ENCODE results near the gene PABPN1.

PABPN1 gene

GRCh38 chr14:23364164-23365035, 43.1 kb downstream of the PABPN1 start:
- ATAC-seq, result peak; percentile 2; the same call in 2 of the 3 replicates
- TF ChIP-seq ZFP3 (CRISPR knock-in tag; IDR thresholded peaks at IDR 0.05) (no peak), GLIS3 (CRISPR knock-in tag; IDR thresholded peaks at IDR 0.05) (no peak), RARB (CRISPR knock-in tag; IDR thresholded peaks at IDR 0.05) (no peak), CSRNP3 (CRISPR knock-in tag; IDR thresholded peaks at IDR 0.05) (no peak), PATZ1 (CRISPR knock-in tag; IDR thresholded peaks at IDR 0.05; ENCODE audit: borderline replicate concordance) (no peak), ZNF565 (CRISPR knock-in tag; conservative IDR thresholded peaks at IDR 0.05; ENCODE audit: low read depth) (no peak), ESRRG (CRISPR knock-in tag; IDR thresholded peaks at IDR 0.05) (no peak), CSDC2 (CRISPR knock-in tag; IDR thresholded peaks at IDR 0.05) (no peak)

- TF ChIP-seq ZFP3 (CRISPR knock-in tag; IDR thresholded peaks at IDR 0.05) (no peak), ESRRG (CRISPR knock-in tag; IDR thresholded peaks at IDR 0.05) (no peak), TOX (CRISPR knock-in tag; IDR thresholded peaks at IDR 0.05; ENCODE audit: borderline replicate concordance) (no peak)
- ATAC-seq, result peak; percentile 26
Observed at GRCh38 chr14:23365036-23365731, 43.9 kb downstream of the PABPN1 start, which contains the start of gene EFS. EFS (minus strand) TSS chr14:23365172; CDS start chr14:23365025, 147 bp downstream.

- peak; percentile 82 for ATAC-seq
- no peak for TF ChIP-seq ZC3H10 (CRISPR knock-in tag; IDR thresholded peaks at IDR 0.05)
- no peak for TF ChIP-seq TCF4 (CRISPR knock-in tag; IDR thresholded peaks at IDR 0.05; ENCODE audit: borderline replicate concordance)
- no peak for TF ChIP-seq SNAI2 (CRISPR knock-in tag; IDR thresholded peaks at IDR 0.05)
- TF ChIP-seq POU6F1 (CRISPR knock-in tag; IDR thresholded peaks at IDR 0.05; ENCODE audit: borderline replicate concordance, low read depth), result no peak
- TF ChIP-seq PPARA (CRISPR knock-in tag; IDR thresholded peaks at IDR 0.05; ENCODE audit: borderline replicate concordance), result no peak
- TF ChIP-seq ARNTL (CRISPR knock-in tag; IDR thresholded peaks at IDR 0.05; ENCODE audit: borderline replicate concordance, low read depth), result no peak
- TF ChIP-seq ZNF565 (CRISPR knock-in tag; conservative IDR thresholded peaks at IDR 0.05; ENCODE audit: low read depth), result no peak
- no peak for TF ChIP-seq ZNF8 (CRISPR knock-in tag; IDR thresholded peaks at IDR 0.05)
- no peak for TF ChIP-seq CREB5 (CRISPR knock-in tag; IDR thresholded peaks at IDR 0.05; ENCODE audit: low read depth)
- TF ChIP-seq PATZ1 (CRISPR knock-in tag; IDR thresholded peaks at IDR 0.05; ENCODE audit: borderline replicate concordance), result no peak
- no peak for TF ChIP-seq BACH2 (CRISPR knock-in tag; IDR thresholded peaks at IDR 0.05; ENCODE audit: borderline replicate concordance)
- TF ChIP-seq ISL1 (CRISPR knock-in tag; IDR thresholded peaks at IDR 0.05), result no peak
- no peak for TF ChIP-seq TSHZ2 (CRISPR knock-in tag; IDR thresholded peaks at IDR 0.05)
- TF ChIP-seq GLIS3 (CRISPR knock-in tag; IDR thresholded peaks at IDR 0.05), result no peak
- no peak for TF ChIP-seq CSDC2 (CRISPR knock-in tag; IDR thresholded peaks at IDR 0.05)
- no peak for TF ChIP-seq CSRNP3 (CRISPR knock-in tag; IDR thresholded peaks at IDR 0.05)
- no peak for TF ChIP-seq ZFP30 (CRISPR knock-in tag; IDR thresholded peaks at IDR 0.05)
- TF ChIP-seq TOX (CRISPR knock-in tag; IDR thresholded peaks at IDR 0.05; ENCODE audit: borderline replicate concordance), result no peak
- no peak for TF ChIP-seq ZFP3 (CRISPR knock-in tag; IDR thresholded peaks at IDR 0.05)
- no peak for TF ChIP-seq OSR1 (CRISPR knock-in tag; IDR thresholded peaks at IDR 0.05)
Observed at GRCh38 chr14:23365732-23366425, 44.6 kb downstream of the PABPN1 start.
